Stimulated activated CD4-positive, alpha-beta T cell treated with anti-CD3 and anti-CD28 coated beads, Interleukin-4, amount 100 ng/mL, for 24 hours (primary cell): ENCODE results near the gene IL21R.

ENCODE experiments used
- DNase-seq: peaks from one replicate; pipeline ENCODE4 v3.0.0-alpha.2; 2020

IL21R gene

GRCh38 chr16:27491894-27492587, 90.1 kb downstream of the IL21R start:
- no peak for DNase-seq

DNA sequence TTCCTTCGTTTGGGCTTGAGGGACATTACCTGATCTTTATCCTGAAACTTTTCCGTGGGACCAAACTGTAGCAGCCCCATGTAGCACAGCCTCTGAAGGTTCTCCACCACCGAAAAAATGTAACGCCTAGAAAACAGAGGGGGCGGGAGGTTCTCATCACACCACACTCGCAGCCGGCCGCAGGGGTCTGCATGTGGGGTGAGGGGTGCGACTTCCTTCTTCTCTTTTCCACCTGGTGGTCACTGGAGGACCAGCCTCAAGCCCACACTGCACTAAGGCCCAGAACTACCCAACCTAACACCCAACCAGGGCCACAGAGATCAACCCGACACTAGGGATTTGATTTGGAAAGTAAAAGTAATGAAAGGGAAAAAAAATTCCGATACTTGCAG, 90.6 kb downstream of the IL21R start:
- no peak for DNase-seq

GRCh38 chr16:27495191-27495590, 93.2 kb downstream of the IL21R start:
- no peak for DNase-seq

GRCh38 chr16:27498031-27498825, 96.3 kb downstream of the IL21R start:
- DNase-seq = no peak

- no peak for DNase-seq
These were observed 97.1 kb downstream of the IL21R start for GRCh38 chr16:27498916-27499658.

GRCh38 chr16:27499659-27500055, 97.7 kb downstream of the IL21R start:
- DNase-seq = no peak

DNA sequence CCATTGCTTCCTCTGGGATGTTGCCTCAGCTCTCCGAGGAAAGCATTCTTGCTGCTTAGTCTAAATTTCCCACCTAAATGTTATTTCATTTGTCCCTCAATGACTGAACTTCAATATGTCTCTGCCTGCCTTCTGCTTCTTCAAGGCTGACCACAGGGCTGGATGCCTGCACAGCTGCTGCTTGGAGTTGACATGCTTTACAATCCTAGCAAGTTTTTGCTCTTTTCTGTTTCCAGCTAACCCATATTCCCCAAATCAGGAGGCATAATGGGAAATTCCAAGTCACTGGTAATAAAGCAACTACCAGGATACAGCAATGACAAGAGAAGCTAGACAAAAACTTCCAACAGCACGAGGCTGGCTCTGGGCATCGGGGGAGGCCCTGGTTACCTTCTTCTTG, 98.8 kb downstream of the IL21R start:
- no peak for DNase-seq
